H1 (cell line): Measurements from ENCODE around the gene RGL2. TPM values are rescaled to one million over a fixed set of nuclear protein-coding genes. Genes with fewer than 3 reads are reported as not detected.

Source experiments
- EZH2 ChIP-seq: fragments of 200-600 bp; sonication (generic); IDR thresholded peaks from 2 replicates; pipeline ENCODE4 v1.7.1; 2012; ENCODE audit warnings: low read depth, mild to moderate bottlenecking, moderate library complexity, low read length, inconsistent platforms; ENCODE audit not compliant: severe bottlenecking
- MAX ChIP-seq: IDR thresholded peaks from 2 replicates; pipeline ENCODE4 v1.6.1; 2012; ENCODE audit warnings: inconsistent platforms
- SP4 ChIP-seq: IDR thresholded peaks from 2 replicates; pipeline ENCODE4 v1.6.1; 2012; ENCODE audit warnings: low read length, inconsistent platforms
- polyA plus RNA-seq, 7 experiments: library from polyadenylated mRNA; depleted of rRNA in 3 of 7; stranded (reverse) in 5 of 7; unstranded in 2 of 7; fragments of >200 nt in 5 of 7; fragments of 200-250 nt in 2 of 7; gene quantifications; 1 replicate in 5 of 7; 2 replicates in 1 of 7; 4 replicates in 1 of 7; pipeline versions ENCODE4 v1.2.1 to v1.2.3, GENCODE V29; 2011 to 2013; ENCODE audit warnings: missing spikeins in 2 of 7, mixed read lengths in 2 of 7
- total RNA-seq: library from RNA; stranded (reverse); fragmentation: NEBNext Ultra II Directional; extraction: Animal tissue kit (Norgen Biotek cat#: 25700); gene quantifications from 2 replicates; pipeline ENCODE4 v1.2.1, GENCODE V29; 2021
- TF ChIP-seq, protein P1 (sequence below): fragments of 300-600 bp; sonication (generic); IDR thresholded peaks from 2 replicates; pipeline ENCODE4 v1.7.1; 2012; ENCODE audit warnings: low read length, moderate library complexity, mild to moderate bottlenecking, inconsistent platforms; ENCODE audit not compliant: insufficient replicate concordance
- TF ChIP-seq, protein P2 (sequence below): IDR thresholded peaks from 2 replicates; pipeline ENCODE4 v1.6.1; 2011; ENCODE audit warnings: low read depth, mild to moderate bottlenecking, low read length; ENCODE audit not compliant: insufficient read depth

RGL2 gene
- total and polyA plus RNA-seq, 2 of the 8 experiments (the other 6 are each of a cell fraction or from before 2014, with no cell fraction given), result 58.1 to 80.3 TPM

- TF ChIP-seq SP4 (peak; percentile 63; the same call in 1 of the 2 replicates), MAX (0 out of 2 replicates have a peak, but pooled peaks have one; percentile 24), EZH2 (no peak)
- TF ChIP-seq, protein P1, sequence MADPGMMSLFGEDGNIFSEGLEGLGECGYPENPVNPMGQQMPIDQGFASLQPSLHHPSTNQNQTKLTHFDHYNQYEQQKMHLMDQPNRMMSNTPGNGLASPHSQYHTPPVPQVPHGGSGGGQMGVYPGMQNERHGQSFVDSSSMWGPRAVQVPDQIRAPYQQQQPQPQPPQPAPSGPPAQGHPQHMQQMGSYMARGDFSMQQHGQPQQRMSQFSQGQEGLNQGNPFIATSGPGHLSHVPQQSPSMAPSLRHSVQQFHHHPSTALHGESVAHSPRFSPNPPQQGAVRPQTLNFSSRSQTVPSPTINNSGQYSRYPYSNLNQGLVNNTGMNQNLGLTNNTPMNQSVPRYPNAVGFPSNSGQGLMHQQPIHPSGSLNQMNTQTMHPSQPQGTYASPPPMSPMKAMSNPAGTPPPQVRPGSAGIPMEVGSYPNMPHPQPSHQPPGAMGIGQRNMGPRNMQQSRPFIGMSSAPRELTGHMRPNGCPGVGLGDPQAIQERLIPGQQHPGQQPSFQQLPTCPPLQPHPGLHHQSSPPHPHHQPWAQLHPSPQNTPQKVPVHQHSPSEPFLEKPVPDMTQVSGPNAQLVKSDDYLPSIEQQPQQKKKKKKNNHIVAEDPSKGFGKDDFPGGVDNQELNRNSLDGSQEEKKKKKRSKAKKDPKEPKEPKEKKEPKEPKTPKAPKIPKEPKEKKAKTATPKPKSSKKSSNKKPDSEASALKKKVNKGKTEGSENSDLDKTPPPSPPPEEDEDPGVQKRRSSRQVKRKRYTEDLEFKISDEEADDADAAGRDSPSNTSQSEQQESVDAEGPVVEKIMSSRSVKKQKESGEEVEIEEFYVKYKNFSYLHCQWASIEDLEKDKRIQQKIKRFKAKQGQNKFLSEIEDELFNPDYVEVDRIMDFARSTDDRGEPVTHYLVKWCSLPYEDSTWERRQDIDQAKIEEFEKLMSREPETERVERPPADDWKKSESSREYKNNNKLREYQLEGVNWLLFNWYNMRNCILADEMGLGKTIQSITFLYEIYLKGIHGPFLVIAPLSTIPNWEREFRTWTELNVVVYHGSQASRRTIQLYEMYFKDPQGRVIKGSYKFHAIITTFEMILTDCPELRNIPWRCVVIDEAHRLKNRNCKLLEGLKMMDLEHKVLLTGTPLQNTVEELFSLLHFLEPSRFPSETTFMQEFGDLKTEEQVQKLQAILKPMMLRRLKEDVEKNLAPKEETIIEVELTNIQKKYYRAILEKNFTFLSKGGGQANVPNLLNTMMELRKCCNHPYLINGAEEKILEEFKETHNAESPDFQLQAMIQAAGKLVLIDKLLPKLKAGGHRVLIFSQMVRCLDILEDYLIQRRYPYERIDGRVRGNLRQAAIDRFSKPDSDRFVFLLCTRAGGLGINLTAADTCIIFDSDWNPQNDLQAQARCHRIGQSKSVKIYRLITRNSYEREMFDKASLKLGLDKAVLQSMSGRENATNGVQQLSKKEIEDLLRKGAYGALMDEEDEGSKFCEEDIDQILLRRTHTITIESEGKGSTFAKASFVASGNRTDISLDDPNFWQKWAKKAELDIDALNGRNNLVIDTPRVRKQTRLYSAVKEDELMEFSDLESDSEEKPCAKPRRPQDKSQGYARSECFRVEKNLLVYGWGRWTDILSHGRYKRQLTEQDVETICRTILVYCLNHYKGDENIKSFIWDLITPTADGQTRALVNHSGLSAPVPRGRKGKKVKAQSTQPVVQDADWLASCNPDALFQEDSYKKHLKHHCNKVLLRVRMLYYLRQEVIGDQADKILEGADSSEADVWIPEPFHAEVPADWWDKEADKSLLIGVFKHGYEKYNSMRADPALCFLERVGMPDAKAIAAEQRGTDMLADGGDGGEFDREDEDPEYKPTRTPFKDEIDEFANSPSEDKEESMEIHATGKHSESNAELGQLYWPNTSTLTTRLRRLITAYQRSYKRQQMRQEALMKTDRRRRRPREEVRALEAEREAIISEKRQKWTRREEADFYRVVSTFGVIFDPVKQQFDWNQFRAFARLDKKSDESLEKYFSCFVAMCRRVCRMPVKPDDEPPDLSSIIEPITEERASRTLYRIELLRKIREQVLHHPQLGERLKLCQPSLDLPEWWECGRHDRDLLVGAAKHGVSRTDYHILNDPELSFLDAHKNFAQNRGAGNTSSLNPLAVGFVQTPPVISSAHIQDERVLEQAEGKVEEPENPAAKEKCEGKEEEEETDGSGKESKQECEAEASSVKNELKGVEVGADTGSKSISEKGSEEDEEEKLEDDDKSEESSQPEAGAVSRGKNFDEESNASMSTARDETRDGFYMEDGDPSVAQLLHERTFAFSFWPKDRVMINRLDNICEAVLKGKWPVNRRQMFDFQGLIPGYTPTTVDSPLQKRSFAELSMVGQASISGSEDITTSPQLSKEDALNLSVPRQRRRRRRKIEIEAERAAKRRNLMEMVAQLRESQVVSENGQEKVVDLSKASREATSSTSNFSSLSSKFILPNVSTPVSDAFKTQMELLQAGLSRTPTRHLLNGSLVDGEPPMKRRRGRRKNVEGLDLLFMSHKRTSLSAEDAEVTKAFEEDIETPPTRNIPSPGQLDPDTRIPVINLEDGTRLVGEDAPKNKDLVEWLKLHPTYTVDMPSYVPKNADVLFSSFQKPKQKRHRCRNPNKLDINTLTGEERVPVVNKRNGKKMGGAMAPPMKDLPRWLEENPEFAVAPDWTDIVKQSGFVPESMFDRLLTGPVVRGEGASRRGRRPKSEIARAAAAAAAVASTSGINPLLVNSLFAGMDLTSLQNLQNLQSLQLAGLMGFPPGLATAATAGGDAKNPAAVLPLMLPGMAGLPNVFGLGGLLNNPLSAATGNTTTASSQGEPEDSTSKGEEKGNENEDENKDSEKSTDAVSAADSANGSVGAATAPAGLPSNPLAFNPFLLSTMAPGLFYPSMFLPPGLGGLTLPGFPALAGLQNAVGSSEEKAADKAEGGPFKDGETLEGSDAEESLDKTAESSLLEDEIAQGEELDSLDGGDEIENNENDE, result no peak
- TF ChIP-seq, protein P2, sequence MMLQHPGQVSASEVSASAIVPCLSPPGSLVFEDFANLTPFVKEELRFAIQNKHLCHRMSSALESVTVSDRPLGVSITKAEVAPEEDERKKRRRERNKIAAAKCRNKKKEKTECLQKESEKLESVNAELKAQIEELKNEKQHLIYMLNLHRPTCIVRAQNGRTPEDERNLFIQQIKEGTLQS, result no peak
These were observed 649 bp upstream of the RGL2 start (continued) for GRCh38 chr6:33299237-33299944.
